ENCODE results near the gene CAMK4.

The CAMK4 gene

GRCh38 chr5:111231119-111231518 lies 6.9 kb downstream of the CAMK4 start:
- Mint-ChIP-seq H3K36me3 (ENCODE audit: low read depth) (no peaks in the 10 kb centered on the region), H3K4me1 (peaks cover 15% of the 10 kb centered on the region), H3K9me3 (no peaks in the 10 kb centered on the region), H3K27ac (no peak overlapping the region), H3K4me3 (no peak overlapping the region), H3K27me3 (ENCODE audit: low read depth) (peaks cover 12% of the 10 kb centered on the region)
- no peak for TF ChIP-seq CTCF (IDR thresholded peaks at IDR 0.05; ENCODE audit: unreplicated experiment in 3 of 3)

- no peaks in the 10 kb centered on the region for H3K9me3 Mint-ChIP-seq
- H3K4me3 Mint-ChIP-seq = no peak overlapping the region
- no peaks in the 10 kb centered on the region for H3K36me3 Mint-ChIP-seq (ENCODE audit: low read depth)
- peaks cover 3% of the 10 kb centered on the region for H3K27me3 Mint-ChIP-seq (ENCODE audit: low read depth)
- H3K27ac Mint-ChIP-seq = no peak overlapping the region
- peaks cover 10% of the 10 kb centered on the region for H3K4me1 Mint-ChIP-seq
- TF ChIP-seq CTCF (IDR thresholded peaks at IDR 0.05; ENCODE audit: unreplicated experiment in 3 of 3) = no peak
These were observed 8.3 kb downstream of the CAMK4 start for GRCh38 chr5:111232311-111233051.

GRCh38 chr5:111233052-111233374 lies 8.8 kb downstream of the CAMK4 start:
- Mint-ChIP-seq H3K36me3 (ENCODE audit: low read depth) (no peaks in the 10 kb centered on the region), H3K9me3 (no peaks in the 10 kb centered on the region), H3K27me3 (ENCODE audit: low read depth) (no peaks in the 10 kb centered on the region), H3K4me3 (no peak overlapping the region), H3K4me1 (peaks cover 7% of the 10 kb centered on the region), H3K27ac (no peak overlapping the region)
- TF ChIP-seq CTCF (IDR thresholded peaks at IDR 0.05; ENCODE audit: unreplicated experiment in 3 of 3) = no peak

GRCh38 chr5:111234125-111234524 lies 9.9 kb downstream of the CAMK4 start:
- no peaks in the 10 kb centered on the region for H3K27me3 Mint-ChIP-seq (ENCODE audit: low read depth)
- no peaks in the 10 kb centered on the region for H3K36me3 Mint-ChIP-seq (ENCODE audit: low read depth)
- H3K4me3 Mint-ChIP-seq = no peak overlapping the region
- no peak for TF ChIP-seq CTCF (IDR thresholded peaks at IDR 0.05; ENCODE audit: unreplicated experiment in 3 of 3)
- no peak overlapping the region for H3K27ac Mint-ChIP-seq
- H3K4me1 Mint-ChIP-seq = peaks cover 1% of the 10 kb centered on the region
- no peaks in the 10 kb centered on the region for H3K9me3 Mint-ChIP-seq

DNA sequence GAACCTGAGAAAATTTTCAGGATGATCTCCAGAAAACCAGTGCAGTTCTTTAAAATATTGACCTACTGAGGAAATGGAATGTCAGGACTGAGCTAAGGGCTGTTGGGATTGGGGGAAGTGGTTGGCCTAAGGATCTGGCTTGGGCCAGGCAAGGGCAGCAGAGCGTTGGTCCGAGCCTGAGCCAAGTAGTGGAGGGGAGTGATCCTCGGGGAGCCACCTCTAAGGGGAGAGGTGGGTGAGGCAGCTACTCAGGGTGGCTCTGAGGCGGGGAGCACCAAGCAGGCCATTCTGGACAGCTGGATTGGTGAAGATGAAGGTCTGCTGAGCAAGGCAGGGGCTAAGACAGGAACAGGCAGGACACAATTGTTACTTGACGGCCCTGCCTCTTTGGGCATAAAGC lies 11.5 kb downstream of the CAMK4 start:
- H3K27ac Mint-ChIP-seq = no peak overlapping the region
- H3K36me3 Mint-ChIP-seq (ENCODE audit: low read depth) = no peaks in the 10 kb centered on the region
- no peaks in the 10 kb centered on the region for H3K9me3 Mint-ChIP-seq
- H3K27me3 Mint-ChIP-seq (ENCODE audit: low read depth) = no peaks in the 10 kb centered on the region
- no peak overlapping the region for H3K4me3 Mint-ChIP-seq
- no peak for TF ChIP-seq CTCF (IDR thresholded peaks at IDR 0.05; ENCODE audit: unreplicated experiment in 3 of 3)
- no peaks in the 10 kb centered on the region for H3K4me1 Mint-ChIP-seq

GRCh38 chr5:111236348-111236747 lies 12.2 kb downstream of the CAMK4 start:
- no peaks in the 10 kb centered on the region for H3K4me1 Mint-ChIP-seq
- no peak overlapping the region for H3K27ac Mint-ChIP-seq
- TF ChIP-seq CTCF (IDR thresholded peaks at IDR 0.05; ENCODE audit: unreplicated experiment in 3 of 3) = no peak

More at GRCh38 chr5:111236348-111236747, 12.2 kb downstream of the CAMK4 start:
- H3K4me3 Mint-ChIP-seq = no peak overlapping the region
- no peaks in the 10 kb centered on the region for H3K9me3 Mint-ChIP-seq
- no peaks in the 10 kb centered on the region for H3K36me3 Mint-ChIP-seq (ENCODE audit: low read depth)
- no peaks in the 10 kb centered on the region for H3K27me3 Mint-ChIP-seq (ENCODE audit: low read depth)
